Measurements from ENCODE around the gene ATP23. TPM values are rescaled to one million over a fixed set of nuclear protein-coding genes. Genes with fewer than 3 reads are reported as not detected.

The ATP23 gene
- total RNA-seq, 1 experiment from 2014 or later = 6.1 TPM

GRCh38 chr12:57940915-57941164 is 527 bp upstream of the ATP23 start:
- ChIA-PET CTCF (interaction anchor here (0.6 to 1.3 kb wide), 5 partner anchors 46 to 214 kb away, joined by 3 to 5 read pairs (median 3); partner anchors contain the start of gene CTDSP2), POLR2A (interaction anchor here (1.3 to 1.4 kb wide), 2 partner anchors 10 to 94 kb away, joined by 3 to 6 read pairs; partner anchors contain the start of gene CTDSP2)
- peak overlapping the region; percentile 45 for H3K27ac Mint-ChIP-seq
- TF ChIP-seq CREM (CRISPR knock-in tag; IDR thresholded peaks at IDR 0.05) (no peak), ZBTB21 (CRISPR knock-in tag; IDR thresholded peaks at IDR 0.05; ENCODE audit: borderline replicate concordance) (no peak), MLX (CRISPR knock-in tag; IDR thresholded peaks at IDR 0.05) (no peak), GRHL2 (CRISPR knock-in tag; IDR thresholded peaks at IDR 0.05; ENCODE audit: insufficient replicate concordance, severe bottlenecking) (no peak), ZNF219 (CRISPR knock-in tag; IDR thresholded peaks at IDR 0.05; ENCODE audit: borderline replicate concordance) (no peak), NFYB (CRISPR knock-in tag; conservative IDR thresholded peaks at IDR 0.05; ENCODE audit: low read depth) (no peak), ZNF416 (CRISPR knock-in tag; IDR thresholded peaks at IDR 0.05) (no peak)
- TF ChIP-seq, protein P1, sequence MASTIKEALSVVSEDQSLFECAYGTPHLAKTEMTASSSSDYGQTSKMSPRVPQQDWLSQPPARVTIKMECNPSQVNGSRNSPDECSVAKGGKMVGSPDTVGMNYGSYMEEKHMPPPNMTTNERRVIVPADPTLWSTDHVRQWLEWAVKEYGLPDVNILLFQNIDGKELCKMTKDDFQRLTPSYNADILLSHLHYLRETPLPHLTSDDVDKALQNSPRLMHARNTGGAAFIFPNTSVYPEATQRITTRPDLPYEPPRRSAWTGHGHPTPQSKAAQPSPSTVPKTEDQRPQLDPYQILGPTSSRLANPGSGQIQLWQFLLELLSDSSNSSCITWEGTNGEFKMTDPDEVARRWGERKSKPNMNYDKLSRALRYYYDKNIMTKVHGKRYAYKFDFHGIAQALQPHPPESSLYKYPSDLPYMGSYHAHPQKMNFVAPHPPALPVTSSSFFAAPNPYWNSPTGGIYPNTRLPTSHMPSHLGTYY (CRISPR knock-in tag; IDR thresholded peaks at IDR 0.05) = no peak
- peaks cover 12% of the 10 kb centered on the region for H3K4me1 Mint-ChIP-seq
- H3K9me3 Mint-ChIP-seq = 0 out of 2 replicates have a peak, but pooled peaks cover 3% of the 10 kb centered on the region
- no peaks in the 10 kb centered on the region for H3K36me3 Mint-ChIP-seq
- DNase-seq (ENCODE audit: low spot score) (no peak), ATAC-seq (peak; percentile 38; the same call in 1 of the 2 replicates)
- peaks cover 34% of the 10 kb centered on the region for H3K27me3 Mint-ChIP-seq (ENCODE audit: low read depth)
- peak overlapping the region; percentile 88 for H3K4me3 Mint-ChIP-seq

GRCh38 chr12:57943438-57944080 is 2.2 kb downstream of the ATP23 start:
- Mint-ChIP-seq H3K4me3 (no peak overlapping the region), H3K9me3 (no peaks in the 10 kb centered on the region), H3K27me3 (ENCODE audit: low read depth) (peaks cover 15% of the 10 kb centered on the region), H3K4me1 (peaks cover 12% of the 10 kb centered on the region), H3K27ac (no peak overlapping the region), H3K36me3 (no peaks in the 10 kb centered on the region)
- ATAC-seq = no peak
- POLR2A ChIA-PET = no interaction called here
- CTCF ChIA-PET = interaction anchor here (0.5 kb wide), 1 partner anchor 78 kb away, joined by 3 read pairs; no protein-coding TSS in a partner anchor
- no peak for DNase-seq (ENCODE audit: low spot score)
- TF ChIP-seq, protein P2, sequence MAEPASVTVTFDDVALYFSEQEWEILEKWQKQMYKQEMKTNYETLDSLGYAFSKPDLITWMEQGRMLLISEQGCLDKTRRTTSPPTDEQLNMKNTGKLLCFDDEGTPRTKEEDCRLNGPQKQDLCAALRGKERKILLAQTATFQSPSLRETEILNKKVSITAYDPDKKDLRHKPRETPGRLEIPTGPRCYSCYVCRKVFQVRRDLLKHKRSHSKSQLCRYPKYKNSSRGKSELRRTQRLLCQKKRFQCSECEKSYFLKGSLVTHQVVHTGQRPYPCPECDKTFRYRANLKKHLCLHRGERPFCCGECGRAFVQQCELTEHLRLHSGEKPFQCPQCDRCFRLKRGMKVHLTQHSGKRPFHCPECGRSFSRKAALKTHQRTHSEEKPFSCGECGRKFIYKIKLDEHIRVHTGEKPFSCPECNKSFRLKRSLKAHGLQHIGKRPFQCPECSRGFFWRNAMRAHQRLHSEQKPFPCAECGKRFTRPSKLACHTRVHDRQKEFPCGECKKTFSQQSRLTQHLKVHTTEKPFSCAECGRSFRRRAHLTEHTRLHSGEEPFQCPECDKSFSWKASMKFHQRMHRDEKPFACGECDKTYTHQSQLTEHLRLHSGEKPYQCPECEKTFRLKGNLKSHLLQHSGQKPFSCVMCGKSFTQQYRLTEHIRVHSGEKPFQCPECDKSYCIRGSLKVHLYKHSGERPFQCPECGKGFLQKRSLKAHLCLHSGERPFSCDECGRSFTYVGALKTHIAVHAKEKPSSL (CRISPR knock-in tag; conservative IDR thresholded peaks at IDR 0.05) = no peak
- TF ChIP-seq SMAD4 (CRISPR knock-in tag; IDR thresholded peaks at IDR 0.05) (no peak), ZNF121 (CRISPR knock-in tag; IDR thresholded peaks at IDR 0.05) (0 out of 2 replicates have a peak, but pooled peaks have one; percentile 3)

GRCh38 chr12:57944313-57945023 is 3.1 kb downstream of the ATP23 start:
- TF ChIP-seq ZNF232 (CRISPR knock-in tag; IDR thresholded peaks at IDR 0.05) = no peak
- no peak for TF ChIP-seq RORB (CRISPR knock-in tag; IDR thresholded peaks at IDR 0.05)
- TF ChIP-seq SP1 (CRISPR knock-in tag; conservative IDR thresholded peaks at IDR 0.05) = no peak
- TF ChIP-seq, protein P3, sequence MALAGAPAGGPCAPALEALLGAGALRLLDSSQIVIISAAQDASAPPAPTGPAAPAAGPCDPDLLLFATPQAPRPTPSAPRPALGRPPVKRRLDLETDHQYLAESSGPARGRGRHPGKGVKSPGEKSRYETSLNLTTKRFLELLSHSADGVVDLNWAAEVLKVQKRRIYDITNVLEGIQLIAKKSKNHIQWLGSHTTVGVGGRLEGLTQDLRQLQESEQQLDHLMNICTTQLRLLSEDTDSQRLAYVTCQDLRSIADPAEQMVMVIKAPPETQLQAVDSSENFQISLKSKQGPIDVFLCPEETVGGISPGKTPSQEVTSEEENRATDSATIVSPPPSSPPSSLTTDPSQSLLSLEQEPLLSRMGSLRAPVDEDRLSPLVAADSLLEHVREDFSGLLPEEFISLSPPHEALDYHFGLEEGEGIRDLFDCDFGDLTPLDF (CRISPR knock-in tag; IDR thresholded peaks at IDR 0.05) = no peak
- TF ChIP-seq, protein P4, sequence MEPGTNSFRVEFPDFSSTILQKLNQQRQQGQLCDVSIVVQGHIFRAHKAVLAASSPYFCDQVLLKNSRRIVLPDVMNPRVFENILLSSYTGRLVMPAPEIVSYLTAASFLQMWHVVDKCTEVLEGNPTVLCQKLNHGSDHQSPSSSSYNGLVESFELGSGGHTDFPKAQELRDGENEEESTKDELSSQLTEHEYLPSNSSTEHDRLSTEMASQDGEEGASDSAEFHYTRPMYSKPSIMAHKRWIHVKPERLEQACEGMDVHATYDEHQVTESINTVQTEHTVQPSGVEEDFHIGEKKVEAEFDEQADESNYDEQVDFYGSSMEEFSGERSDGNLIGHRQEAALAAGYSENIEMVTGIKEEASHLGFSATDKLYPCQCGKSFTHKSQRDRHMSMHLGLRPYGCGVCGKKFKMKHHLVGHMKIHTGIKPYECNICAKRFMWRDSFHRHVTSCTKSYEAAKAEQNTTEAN (CRISPR knock-in tag; IDR thresholded peaks at IDR 0.05) = no peak
- TF ChIP-seq ELF4 (CRISPR knock-in tag; IDR thresholded peaks at IDR 0.05; ENCODE audit: low read depth) = no peak
- TF ChIP-seq SMAD3 (CRISPR knock-in tag; IDR thresholded peaks at IDR 0.05; ENCODE audit: borderline replicate concordance) = no peak
- no peak for TF ChIP-seq ZNF121 (CRISPR knock-in tag; IDR thresholded peaks at IDR 0.05)
- ATAC-seq (no peak), DNase-seq (ENCODE audit: low spot score) (no peak)
- H3K27me3 Mint-ChIP-seq (ENCODE audit: low read depth) = peaks cover 5% of the 10 kb centered on the region
- no peak overlapping the region for H3K27ac Mint-ChIP-seq
- H3K36me3 Mint-ChIP-seq = no peaks in the 10 kb centered on the region
- ChIA-PET CTCF (interaction anchor here (0.6 kb wide), 1 partner anchor 159 kb away, joined by 3 read pairs; no protein-coding TSS in a partner anchor), POLR2A (no interaction called here)
- no peaks in the 10 kb centered on the region for H3K9me3 Mint-ChIP-seq
- no peak overlapping the region for H3K4me3 Mint-ChIP-seq
- H3K4me1 Mint-ChIP-seq = peaks cover 12% of the 10 kb centered on the region

Measured in WTC11 (cell line).